Loucy (cell line): ENCODE results near the gene PRR4.

Experiments
- CTCF ChIP-seq: fragments of 200-600 bp; sonication (generic); conservative IDR thresholded peaks from 2 replicates; pipeline ENCODE4 v1.5.1; 2014; ENCODE audit warnings: mild to moderate bottlenecking, antibody characterized with exemption, low read length
- EZH2phosphoT487 ChIP-seq: fragments of 200-600 bp; IDR thresholded peaks from 2 replicates; pipeline ENCODE4 v1.6.1; 2018; ENCODE audit warnings: antibody characterized with exemption, mild to moderate bottlenecking, moderate library complexity, borderline replicate concordance

GRCh38 chr12:10861366-10861765, 12.1 kb upstream of the PRR4 start:
- no peak for TF ChIP-seq CTCF
- TF ChIP-seq EZH2phosphoT487 = no peak
